GM12864 (cell line): ENCODE data around the gene ALG3.

ENCODE experiments used
- DNase-seq: peaks from one replicate; pipeline ENCODE4 v3.0.0-alpha.2; 2011; ENCODE audit warnings: low read depth
- H3K4me3 ChIP-seq: 2 replicates; pipeline ENCODE4 v1.5.1; 2011; ENCODE audit warnings: mild to moderate bottlenecking, low read depth, low read length, control low read depth
- TF ChIP-seq, protein P1 (sequence below): IDR thresholded peaks from 2 replicates; pipeline ENCODE4 v1.5.1; 2011; ENCODE audit warnings: low read depth, mild to moderate bottlenecking, moderate library complexity, low read length, control low read depth, inconsistent platforms; ENCODE audit errors: missing control alignments

Gene ALG3

DNA sequence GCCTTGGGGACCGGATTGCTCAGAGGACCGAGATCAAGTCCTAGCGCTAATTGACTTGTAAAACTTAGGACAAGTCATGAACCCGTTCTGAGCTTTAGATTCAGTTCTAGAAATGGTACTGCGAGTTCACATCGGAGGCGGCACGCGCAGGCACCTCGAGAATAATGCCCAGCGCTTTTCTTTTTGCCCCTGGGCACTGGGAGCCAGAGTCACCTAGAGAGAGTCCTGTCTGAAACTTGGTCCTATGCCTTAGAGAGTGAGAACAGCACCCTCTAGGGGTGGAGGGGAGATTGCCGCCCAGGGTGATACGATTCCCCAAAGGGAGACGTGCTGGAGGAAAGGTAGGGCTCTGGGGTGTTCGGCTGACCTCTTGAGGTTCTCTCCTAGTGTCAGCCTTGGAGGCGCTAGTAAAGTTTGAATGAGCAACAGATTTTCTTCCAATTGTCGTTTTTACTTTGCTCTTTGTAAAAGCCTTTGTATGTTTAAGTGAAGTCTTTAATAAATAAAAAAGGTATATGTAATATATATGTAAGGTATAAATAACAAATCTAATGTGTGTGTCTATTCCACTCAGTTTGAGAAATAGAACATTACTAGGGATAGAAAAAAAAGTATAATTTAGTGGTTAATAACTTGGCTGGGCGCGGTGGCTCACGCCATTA is 1.5 kb upstream of the ALG3 start:
- H3K4me3 ChIP-seq = peak overlapping the region; percentile 91
- TF ChIP-seq, protein P1, sequence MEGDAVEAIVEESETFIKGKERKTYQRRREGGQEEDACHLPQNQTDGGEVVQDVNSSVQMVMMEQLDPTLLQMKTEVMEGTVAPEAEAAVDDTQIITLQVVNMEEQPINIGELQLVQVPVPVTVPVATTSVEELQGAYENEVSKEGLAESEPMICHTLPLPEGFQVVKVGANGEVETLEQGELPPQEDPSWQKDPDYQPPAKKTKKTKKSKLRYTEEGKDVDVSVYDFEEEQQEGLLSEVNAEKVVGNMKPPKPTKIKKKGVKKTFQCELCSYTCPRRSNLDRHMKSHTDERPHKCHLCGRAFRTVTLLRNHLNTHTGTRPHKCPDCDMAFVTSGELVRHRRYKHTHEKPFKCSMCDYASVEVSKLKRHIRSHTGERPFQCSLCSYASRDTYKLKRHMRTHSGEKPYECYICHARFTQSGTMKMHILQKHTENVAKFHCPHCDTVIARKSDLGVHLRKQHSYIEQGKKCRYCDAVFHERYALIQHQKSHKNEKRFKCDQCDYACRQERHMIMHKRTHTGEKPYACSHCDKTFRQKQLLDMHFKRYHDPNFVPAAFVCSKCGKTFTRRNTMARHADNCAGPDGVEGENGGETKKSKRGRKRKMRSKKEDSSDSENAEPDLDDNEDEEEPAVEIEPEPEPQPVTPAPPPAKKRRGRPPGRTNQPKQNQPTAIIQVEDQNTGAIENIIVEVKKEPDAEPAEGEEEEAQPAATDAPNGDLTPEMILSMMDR = peak; percentile 94
- peak; percentile 83 for DNase-seq

DNA sequence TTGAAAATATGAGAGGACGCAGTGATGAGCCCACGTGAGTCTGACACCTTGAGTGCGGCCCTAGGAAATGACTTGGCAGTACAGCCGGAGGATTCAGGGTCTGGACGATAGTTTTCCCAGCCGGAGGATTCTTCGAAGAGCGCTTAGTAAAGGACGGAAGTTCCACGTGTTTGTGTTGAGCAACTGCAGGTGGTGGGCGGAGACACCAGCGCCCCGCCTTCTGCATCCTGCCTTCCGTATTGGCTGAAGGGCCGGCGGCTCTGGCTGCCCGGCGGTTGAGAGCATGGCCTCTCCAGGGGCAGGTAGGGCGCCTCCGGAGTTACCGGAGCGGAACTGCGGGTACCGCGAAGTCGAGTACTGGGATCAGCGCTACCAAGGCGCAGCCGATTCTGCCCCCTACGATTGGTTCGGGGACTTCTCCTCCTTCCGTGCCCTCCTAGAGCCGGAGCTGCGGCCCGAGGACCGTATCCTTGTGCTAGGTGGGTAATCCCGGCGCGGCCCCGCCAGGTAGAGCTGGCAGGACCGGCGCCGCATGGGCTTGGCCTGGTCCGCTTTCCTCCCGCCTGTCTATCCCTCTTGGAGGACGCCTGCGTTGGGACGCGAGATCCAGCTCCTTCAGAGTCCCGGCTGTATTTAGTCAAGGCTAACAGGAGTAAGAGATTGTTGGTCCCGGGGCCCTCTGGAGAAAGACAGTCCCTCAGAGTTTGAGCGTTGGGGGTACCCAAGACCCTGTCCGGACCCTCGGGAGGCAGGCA is 827 bp upstream of the ALG3 start, which contains the start of gene EEF1AKMT4:
TSS of gene EEF1AKMT4 (plus strand) at position 261 of the 755 bp plus-strand sequence. CDS start at position 284, 23 bp downstream.
- peak; percentile 98 for DNase-seq
- TF ChIP-seq, protein P1 = peak; percentile 49
- peak within 1 kb of the TSS; percentile 91 for H3K4me3 ChIP-seq

DNA sequence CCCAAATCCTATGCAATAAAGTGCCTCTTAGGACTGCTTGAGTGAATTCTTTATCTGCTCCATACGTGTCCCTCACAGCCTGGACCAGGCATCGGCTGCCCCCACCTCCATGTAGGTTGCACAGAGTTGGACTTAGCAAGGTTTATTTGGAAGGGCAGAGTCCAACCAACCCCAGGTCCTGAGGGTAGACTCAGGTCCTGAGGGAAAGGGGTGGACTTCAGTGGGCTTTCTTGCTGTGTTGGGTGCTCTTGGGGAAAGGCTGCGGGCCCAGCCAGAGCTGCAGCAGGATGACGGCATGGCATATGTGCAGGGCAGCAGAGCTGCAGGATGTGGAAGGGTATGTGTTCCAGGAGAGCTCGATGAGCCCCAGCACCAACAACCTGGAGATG is 6.5 kb downstream of the ALG3 start:
- no peak for DNase-seq
- H3K4me3 ChIP-seq = no peak overlapping the region
- TF ChIP-seq, protein P1 = no peak

DNA sequence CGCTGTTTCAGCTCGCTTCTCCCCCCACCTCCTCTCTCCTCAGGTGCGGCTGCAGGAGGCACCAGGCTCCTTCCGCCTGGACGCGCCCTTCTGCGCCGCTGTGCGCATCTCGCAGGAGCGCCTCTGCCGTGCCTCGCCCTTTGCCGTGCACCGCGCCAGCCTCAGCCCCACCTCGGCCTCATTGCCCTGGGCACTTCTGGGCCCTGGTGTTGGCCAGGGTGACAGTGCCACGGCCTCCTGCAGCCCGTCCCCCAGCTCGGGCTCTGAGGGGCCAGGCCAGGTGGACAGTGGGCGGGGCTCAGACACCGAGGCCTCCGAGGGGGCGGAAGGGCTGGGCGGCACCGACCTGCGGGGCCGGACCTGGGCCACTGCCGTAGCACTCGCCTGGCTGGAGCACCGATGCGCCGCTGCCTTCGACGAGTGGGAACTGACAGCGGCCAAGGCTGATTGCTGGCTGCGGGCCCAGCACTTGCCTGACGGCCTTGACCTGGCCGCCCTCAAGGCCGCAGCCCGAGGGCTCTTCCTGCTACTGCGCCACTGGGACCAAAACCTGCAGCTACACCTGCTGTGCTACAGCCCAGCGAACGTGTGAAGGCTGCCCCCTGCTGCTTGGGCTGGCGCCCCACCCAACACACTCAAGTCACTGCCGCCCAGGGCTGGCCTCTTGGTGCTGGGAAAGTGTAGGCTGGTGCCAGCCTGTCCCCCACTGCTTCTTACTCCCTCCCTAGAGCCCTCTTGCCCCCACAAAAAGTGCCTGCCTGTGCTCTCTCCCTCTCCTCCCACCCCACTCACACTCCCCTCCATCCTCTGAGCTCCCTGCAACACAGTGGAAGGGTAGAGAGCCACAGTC is 7.1 kb downstream of the ALG3 start:
- DNase-seq = no peak
- TF ChIP-seq, protein P1 = peak; percentile 35
- no peak overlapping the region for H3K4me3 ChIP-seq

DNA sequence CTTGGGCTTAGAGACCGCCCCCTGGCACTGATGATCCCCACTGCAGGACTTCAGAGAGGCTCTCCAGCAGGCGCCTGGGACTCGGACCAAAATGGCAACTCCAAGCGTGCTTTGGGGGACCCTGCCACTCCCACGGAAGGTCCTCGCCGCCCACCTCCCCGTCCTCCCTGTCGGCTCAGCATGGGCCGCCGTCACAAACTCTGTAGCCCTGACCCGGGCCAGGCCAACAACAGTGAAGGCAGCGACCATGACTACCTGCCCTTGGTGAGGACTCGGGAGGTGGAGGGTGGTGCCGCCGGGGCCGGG is 7.7 kb downstream of the ALG3 start:
- no peak for DNase-seq
- no peak overlapping the region for H3K4me3 ChIP-seq
- TF ChIP-seq, protein P1 = no peak

DNA sequence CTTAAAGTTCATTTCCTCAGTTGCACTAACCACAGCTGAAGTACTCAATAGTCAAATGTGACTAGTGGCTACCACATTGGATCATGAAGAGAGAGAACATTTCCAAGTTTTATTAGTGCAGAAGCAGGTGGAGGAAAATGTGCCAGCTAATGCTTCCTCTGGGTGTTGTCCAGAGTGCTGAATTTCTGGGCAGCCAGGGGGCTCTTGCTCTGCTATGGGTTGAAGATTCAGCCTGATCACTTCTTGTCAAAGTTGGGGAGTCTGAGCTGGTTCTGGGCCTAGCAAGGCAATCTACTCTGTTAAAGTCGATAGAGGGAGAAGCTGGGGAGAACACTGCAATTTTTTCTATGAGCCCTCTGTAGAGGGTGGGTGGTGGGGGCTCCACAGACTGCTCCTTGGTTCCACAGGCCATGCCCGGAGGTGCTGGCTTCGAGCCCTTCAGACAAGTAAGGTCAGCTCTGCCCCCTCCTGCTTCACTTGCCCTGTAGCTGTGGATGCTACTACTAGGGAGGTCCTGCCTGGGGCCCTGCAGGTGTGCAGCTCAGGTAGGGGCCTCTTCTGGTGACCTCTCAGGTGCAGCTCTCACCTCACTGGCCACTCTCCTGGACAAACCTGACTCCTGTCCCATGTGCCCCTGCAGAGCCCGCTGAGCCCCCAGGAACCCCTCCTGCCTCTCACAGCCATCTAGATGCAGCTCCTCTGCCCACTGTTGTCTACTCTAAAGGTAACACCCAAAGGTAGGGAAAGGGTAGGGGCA is 8.2 kb downstream of the ALG3 start:
- DNase-seq = no peak
- TF ChIP-seq, protein P1 = no peak
- no peak overlapping the region for H3K4me3 ChIP-seq
